Transverse colon (tissue), 4 donors: ENCODE data around the gene NRG2. TPM values are rescaled to one million over a fixed set of nuclear protein-coding genes. Genes with fewer than 3 reads are reported as not detected.

Experiments used
- DNase-seq: peaks from one replicate; pipeline ENCODE4 v3.0.0-alpha.2; 2019
- H3K27ac ChIP-seq, 4 donors: fragments of 200-600 bp; sonication (generic); 2 replicates each; pipeline ENCODE4 v1.5.1; 2016 to 2018; ENCODE audit warnings: inconsistent platforms in 4 of 4
- H3K27me3 ChIP-seq: fragments of 200-600 bp; sonication (generic); 2 replicates; pipeline ENCODE4 v1.5.1; 2017; ENCODE audit warnings: inconsistent platforms
- H3K36me3 ChIP-seq, 4 donors: fragments of 200-600 bp; sonication (generic); 2 replicates each; pipeline ENCODE4 v1.5.1; 2017 to 2019; ENCODE audit warnings: inconsistent platforms in 4 of 4
- H3K4me1 ChIP-seq, 4 donors: fragments of 200-600 bp; sonication (generic); 2 replicates each; pipeline ENCODE4 v1.5.1; 2017 to 2020; ENCODE audit warnings: inconsistent platforms in 4 of 4
- H3K4me3 ChIP-seq, 4 donors: fragments of 200-600 bp; sonication (generic); 1 replicate in 1 of 4; 2 replicates in 3 of 4; pipeline versions ENCODE4 v1.5.1 to v1.6.1; 2017 to 2019; ENCODE audit warnings: inconsistent platforms in 4 of 4
- H3K9me3 ChIP-seq, 2 donors: fragments of 200-600 bp; sonication (generic); 2 replicates each; pipeline ENCODE4 v1.5.1; 2017 to 2019; ENCODE audit warnings: inconsistent platforms in 2 of 2
- EP300 ChIP-seq: sonication (generic); formaldehyde crosslinking; IDR thresholded peaks from one replicate; pipeline ENCODE4 v1.6.1; 2017; ENCODE audit warnings: antibody characterized with exemption, low read depth
- POLR2A ChIP-seq: fragments of 450-650 bp; IDR thresholded peaks from one replicate; pipeline ENCODE4 v1.6.1; 2016; ENCODE audit warnings: antibody characterized with exemption, mild to moderate bottlenecking, moderate library complexity
- POLR2AphosphoS5 ChIP-seq, 3 donors: sonication (generic); formaldehyde crosslinking; IDR thresholded peaks; one replicate each; pipeline ENCODE4 v1.6.1; 2016; ENCODE audit warnings: antibody characterized with exemption in 3 of 3
- WGBS, 2 donors: methylation state at CpG; one replicate each; pipeline ENCODE4 v1.1.5; 2018; ENCODE audit warnings: low coverage in 1 of 2; 5-methylcytosine and 5-hydroxymethylcytosine counted together
- in situ Hi-C, 4 donors: fragments of 200-750 bp; cut with MboI; loops; one replicate each; pipeline versions ENCODE4 v1.15.0 to v1.15.1; 2017; ENCODE audit warnings: low sequenced_read_pairs in 3 of 4, low pct_ligation_motif_present in 1 of 4, low pct_unique_long_range_greater_than_20kb in 1 of 4
- intact Hi-C: fragments of 100-400 bp; cut with DNase I; formaldehyde crosslinking; loops from one replicate; pipeline ENCODE4 v1.15.1; 2023; ENCODE audit warnings: low total_unique reads
- total RNA-seq, 4 donors: library from RNA; depleted of rRNA; stranded (reverse); fragments of >200 nt; gene quantifications; one replicate each; pipeline ENCODE4 v1.1.0, GENCODE V29; 2016
- TF ChIP-seq, protein P1 (sequence below), 5 experiments: fragments of 200-600 bp in 3 of 5; fragments of 450-650 bp in 2 of 5; sonication (generic) in 3 of 5; IDR thresholded peaks; 1 replicate in 2 of 5; 2 replicates in 3 of 5; pipeline ENCODE4 v1.5.1; 2016 to 2017; ENCODE audit warnings: antibody characterized with exemption in 5 of 5, inconsistent platforms in 3 of 5, mild to moderate bottlenecking in 2 of 5, moderate library complexity in 1 of 5

Gene NRG2
- total RNA-seq, 4 donors from 2014 or later = 0.68 to 12.3 (median 0.95) TPM; not detected in 1

DNA sequence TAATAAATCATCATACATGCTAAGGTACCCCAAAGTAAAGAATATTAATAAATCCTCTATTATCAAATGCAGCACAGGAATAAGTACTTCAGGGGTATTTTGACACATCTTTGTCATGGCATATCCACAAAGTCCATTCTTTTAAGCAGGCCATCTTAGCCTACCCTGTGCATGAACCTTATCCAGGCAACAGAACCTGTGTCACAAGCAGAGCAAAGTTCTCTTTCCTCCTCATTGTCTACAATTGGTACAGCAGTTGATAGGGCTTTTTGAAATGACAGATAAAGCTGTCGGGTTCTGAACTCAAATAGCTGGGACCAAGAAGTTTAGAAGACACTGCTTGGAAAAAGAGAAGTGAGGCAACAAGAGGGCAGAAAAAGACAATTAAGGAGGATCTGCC, 40.0 kb upstream of the NRG2 start:
- Histone ChIP-seq H3K27ac (no peak overlapping the region), H3K9me3 (no peaks in the 10 kb centered on the region), H3K4me3 (no peak overlapping the region), H3K27me3 (peaks cover 6% of the 10 kb centered on the region), H3K36me3 (no peaks in the 10 kb centered on the region), H3K4me1 (no peaks in the 10 kb centered on the region)
- DNase-seq = no peak
- WGBS, 2 donors = 63 to 95% methylated on average over 1 of the region's 1 CpG
- TF ChIP-seq EP300 (no peak), POLR2A (no peak), POLR2AphosphoS5 (IDR thresholded peaks at IDR 0.05) (no peak)
- TF ChIP-seq, protein P1, sequence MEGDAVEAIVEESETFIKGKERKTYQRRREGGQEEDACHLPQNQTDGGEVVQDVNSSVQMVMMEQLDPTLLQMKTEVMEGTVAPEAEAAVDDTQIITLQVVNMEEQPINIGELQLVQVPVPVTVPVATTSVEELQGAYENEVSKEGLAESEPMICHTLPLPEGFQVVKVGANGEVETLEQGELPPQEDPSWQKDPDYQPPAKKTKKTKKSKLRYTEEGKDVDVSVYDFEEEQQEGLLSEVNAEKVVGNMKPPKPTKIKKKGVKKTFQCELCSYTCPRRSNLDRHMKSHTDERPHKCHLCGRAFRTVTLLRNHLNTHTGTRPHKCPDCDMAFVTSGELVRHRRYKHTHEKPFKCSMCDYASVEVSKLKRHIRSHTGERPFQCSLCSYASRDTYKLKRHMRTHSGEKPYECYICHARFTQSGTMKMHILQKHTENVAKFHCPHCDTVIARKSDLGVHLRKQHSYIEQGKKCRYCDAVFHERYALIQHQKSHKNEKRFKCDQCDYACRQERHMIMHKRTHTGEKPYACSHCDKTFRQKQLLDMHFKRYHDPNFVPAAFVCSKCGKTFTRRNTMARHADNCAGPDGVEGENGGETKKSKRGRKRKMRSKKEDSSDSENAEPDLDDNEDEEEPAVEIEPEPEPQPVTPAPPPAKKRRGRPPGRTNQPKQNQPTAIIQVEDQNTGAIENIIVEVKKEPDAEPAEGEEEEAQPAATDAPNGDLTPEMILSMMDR (IDR thresholded peaks at IDR 0.05) = no peak
- in situ Hi-C loops = no loop called here
- intact Hi-C loops = no loop called here

- H3K36me3 ChIP-seq = no peaks in the 10 kb centered on the region
- H3K9me3 ChIP-seq = no peaks in the 10 kb centered on the region
- WGBS, 2 donors = 54 to 66% methylated on average over 2 of the region's 2 CpGs
- TF ChIP-seq EP300 = no peak
- TF ChIP-seq POLR2A = no peak
- TF ChIP-seq POLR2AphosphoS5 (IDR thresholded peaks at IDR 0.05) = no peak
- TF ChIP-seq, protein P1 (IDR thresholded peaks at IDR 0.05) = no peak
- in situ Hi-C loops = loop anchor here in 1 of 4 donors (10.0 kb wide), 1 partner anchor 78 kb away; no protein-coding TSS in a partner anchor
- DNase-seq = no peak
- intact Hi-C loops = no loop called here
- H3K27ac ChIP-seq = no peak overlapping the region
- H3K4me3 ChIP-seq = no peak overlapping the region
- H3K4me1 ChIP-seq = peaks cover 0 to 4% (median 0%) of the 10 kb centered on the region in 4 donors
- H3K27me3 ChIP-seq = peaks cover 29% of the 10 kb centered on the region
These were observed 33.7 kb upstream of the NRG2 start for GRCh38 chr5:140076788-140077187.

- 93 to 100% methylated on average over 1 of the region's 1 CpG for WGBS, 2 donors
- Histone ChIP-seq H3K9me3 (no peaks in the 10 kb centered on the region), H3K36me3 (no peaks in the 10 kb centered on the region), H3K27me3 (peaks cover 25% of the 10 kb centered on the region), H3K4me1 (peaks cover 0 to 4% (median 0%) of the 10 kb centered on the region in 4 donors), H3K4me3 (no peak overlapping the region), H3K27ac (no peak overlapping the region)
- in situ Hi-C loops = loop anchor here in 1 of 4 donors (10.0 kb wide), 1 partner anchor 79 kb away; no protein-coding TSS in a partner anchor
- TF ChIP-seq, protein P1 (IDR thresholded peaks at IDR 0.05) = no peak
- no peak for TF ChIP-seq POLR2A
- TF ChIP-seq POLR2AphosphoS5 (IDR thresholded peaks at IDR 0.05) = no peak
- TF ChIP-seq EP300 = no peak
- no peak for DNase-seq
- intact Hi-C loops = no loop called here
These were observed 33.0 kb upstream of the NRG2 start for GRCh38 chr5:140076142-140076541.

DNA sequence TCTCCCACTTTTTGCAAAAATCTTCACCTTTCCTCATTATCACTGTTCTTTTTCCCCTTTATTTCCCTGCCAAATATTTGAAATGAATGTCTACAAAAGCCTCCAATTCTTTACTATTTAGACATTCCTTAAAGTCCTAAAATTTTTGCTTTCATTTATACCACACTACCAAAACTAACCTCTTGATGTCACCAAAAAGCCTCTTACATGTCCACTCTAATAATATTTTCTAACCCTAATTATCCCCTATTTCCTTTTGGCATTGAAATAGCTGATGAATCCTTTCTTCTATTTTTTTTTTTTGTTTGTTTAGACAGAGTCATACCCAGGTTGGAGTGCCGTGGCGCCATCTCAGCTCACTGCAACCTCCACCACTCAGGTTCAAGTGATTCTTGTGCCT, 32.3 kb upstream of the NRG2 start:
- H3K27me3 ChIP-seq = peaks cover 23% of the 10 kb centered on the region
- no peak overlapping the region for H3K4me3 ChIP-seq
- in situ Hi-C loops (loop anchor here in 1 of 4 donors (10.0 kb wide), 1 partner anchor 79 kb away; no protein-coding TSS in a partner anchor), intact Hi-C loops (no loop called here)
- H3K4me1 ChIP-seq = peaks cover 0 to 4% (median 0%) of the 10 kb centered on the region in 4 donors
- TF ChIP-seq, protein P1 (IDR thresholded peaks at IDR 0.05) = no peak
- TF ChIP-seq POLR2AphosphoS5 (IDR thresholded peaks at IDR 0.05) (no peak), EP300 (no peak), POLR2A (no peak)
- H3K36me3 ChIP-seq = no peaks in the 10 kb centered on the region
- no peak for DNase-seq
- H3K9me3 ChIP-seq = no peaks in the 10 kb centered on the region
- WGBS, 2 donors = 54% methylated on average over 2 of the region's 2 CpGs; no CpG with 5 or more reads in 1 of the 2 donors
- no peak overlapping the region for H3K27ac ChIP-seq
